Measurements from ENCODE around the gene YTHDF2. TPM values are rescaled to one million over a fixed set of nuclear protein-coding genes. Genes with fewer than 3 reads are reported as not detected.

Gene YTHDF2
- total RNA-seq, 1 experiment from 2014 or later, result 126 TPM

DNA sequence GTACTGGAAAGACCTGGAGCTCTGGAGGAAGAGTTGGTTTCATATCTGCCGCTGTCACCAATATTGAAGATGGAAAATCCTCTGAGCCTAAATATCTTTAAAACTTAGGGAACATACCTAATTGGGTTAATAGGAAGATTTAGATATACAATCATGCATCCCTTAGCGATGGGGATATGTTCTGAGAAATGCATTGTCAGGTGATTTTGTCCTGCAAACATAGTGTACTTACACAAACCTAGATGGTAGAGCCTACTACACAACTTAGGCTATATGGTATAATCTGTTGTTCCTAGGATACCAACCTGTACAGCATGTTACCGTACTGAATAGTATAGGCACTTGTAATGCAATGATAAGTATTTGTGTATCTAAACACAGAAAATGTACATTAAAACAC, 22.5 kb downstream of the YTHDF2 start:
- POLR2A ChIA-PET, result no interaction called here
- H3K27me3 Mint-ChIP-seq (ENCODE audit: low read depth), result no peaks in the 10 kb centered on the region
- no peak overlapping the region for H3K27ac Mint-ChIP-seq

DNA sequence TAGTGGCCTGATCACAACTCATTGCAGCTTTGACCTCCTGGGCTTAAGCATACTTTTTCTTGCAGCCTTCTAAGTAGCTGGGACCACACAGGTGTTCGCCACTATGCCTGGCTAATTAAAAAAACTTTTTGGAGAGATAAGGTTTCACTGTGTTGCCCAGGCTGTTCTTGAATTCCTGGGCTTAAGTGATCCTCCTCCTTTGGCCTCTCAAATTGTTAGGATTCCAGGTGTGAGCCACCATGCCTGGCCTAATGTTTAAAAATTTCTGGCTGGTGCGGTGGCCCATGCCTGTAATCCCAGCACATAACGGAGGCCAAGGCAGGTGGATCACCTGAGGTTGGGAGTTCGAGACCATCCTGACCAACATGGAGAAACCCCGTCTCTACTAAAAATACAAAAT, 24.4 kb downstream of the YTHDF2 start:
- CTCF ChIA-PET, result interaction anchor here (1.1 kb wide), 1 partner anchor 121 kb away, joined by 3 read pairs; no protein-coding TSS in a partner anchor

More for the DNA sequence above, 22.5 kb downstream of the YTHDF2 start:
- Mint-ChIP-seq H3K9me3 (no peaks in the 10 kb centered on the region), H3K4me1 (peaks cover 6% of the 10 kb centered on the region; the same call in 1 of the 2 replicates), H3K36me3 (peaks cover 23% of the 10 kb centered on the region), H3K4me3 (no peak overlapping the region)
- CTCF ChIA-PET, result interaction anchor here (0.8 to 1.1 kb wide), 2 partner anchors 22 to 118 kb away, joined by 3 read pairs; partner anchors contain the start of gene YTHDF2
- DNase-seq (ENCODE audit: low spot score) (no peak), ATAC-seq (no peak)
- TF ChIP-seq NR2C2 (CRISPR knock-in tag; IDR thresholded peaks at IDR 0.05) (no peak), ZNF671 (CRISPR knock-in tag; IDR thresholded peaks at IDR 0.05) (no peak), EMX1 (CRISPR knock-in tag; IDR thresholded peaks at IDR 0.05) (no peak), ELF4 (CRISPR knock-in tag; IDR thresholded peaks at IDR 0.05; ENCODE audit: low read depth) (no peak), TEAD1 (CRISPR knock-in tag; IDR thresholded peaks at IDR 0.05) (no peak), ZNF396 (CRISPR knock-in tag; IDR thresholded peaks at IDR 0.05; ENCODE audit: borderline replicate concordance) (no peak), MXD4 (CRISPR knock-in tag; IDR thresholded peaks at IDR 0.05; ENCODE audit: borderline replicate concordance) (no peak), ZNF416 (CRISPR knock-in tag; IDR thresholded peaks at IDR 0.05) (no peak)
- TF ChIP-seq, protein P1, sequence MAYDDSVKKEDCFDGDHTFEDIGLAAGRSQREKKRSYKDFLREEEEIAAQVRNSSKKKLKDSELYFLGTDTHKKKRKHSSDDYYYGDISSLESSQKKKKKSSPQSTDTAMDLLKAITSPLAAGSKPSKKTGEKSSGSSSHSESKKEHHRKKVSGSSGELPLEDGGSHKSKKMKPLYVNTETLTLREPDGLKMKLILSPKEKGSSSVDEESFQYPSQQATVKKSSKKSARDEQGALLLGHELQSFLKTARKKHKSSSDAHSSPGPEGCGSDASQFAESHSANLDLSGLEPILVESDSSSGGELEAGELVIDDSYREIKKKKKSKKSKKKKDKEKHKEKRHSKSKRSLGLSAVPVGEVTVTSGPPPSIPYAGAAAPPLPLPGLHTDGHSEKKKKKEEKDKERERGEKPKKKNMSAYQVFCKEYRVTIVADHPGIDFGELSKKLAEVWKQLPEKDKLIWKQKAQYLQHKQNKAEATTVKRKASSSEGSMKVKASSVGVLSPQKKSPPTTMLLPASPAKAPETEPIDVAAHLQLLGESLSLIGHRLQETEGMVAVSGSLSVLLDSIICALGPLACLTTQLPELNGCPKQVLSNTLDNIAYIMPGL (CRISPR knock-in tag; IDR thresholded peaks at IDR 0.05), result no peak
- TF ChIP-seq, protein P2, sequence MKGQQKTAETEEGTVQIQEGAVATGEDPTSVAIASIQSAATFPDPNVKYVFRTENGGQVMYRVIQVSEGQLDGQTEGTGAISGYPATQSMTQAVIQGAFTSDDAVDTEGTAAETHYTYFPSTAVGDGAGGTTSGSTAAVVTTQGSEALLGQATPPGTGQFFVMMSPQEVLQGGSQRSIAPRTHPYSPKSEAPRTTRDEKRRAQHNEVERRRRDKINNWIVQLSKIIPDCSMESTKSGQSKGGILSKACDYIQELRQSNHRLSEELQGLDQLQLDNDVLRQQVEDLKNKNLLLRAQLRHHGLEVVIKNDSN (CRISPR knock-in tag; IDR thresholded peaks at IDR 0.05), result no peak
- TF ChIP-seq, protein P3, sequence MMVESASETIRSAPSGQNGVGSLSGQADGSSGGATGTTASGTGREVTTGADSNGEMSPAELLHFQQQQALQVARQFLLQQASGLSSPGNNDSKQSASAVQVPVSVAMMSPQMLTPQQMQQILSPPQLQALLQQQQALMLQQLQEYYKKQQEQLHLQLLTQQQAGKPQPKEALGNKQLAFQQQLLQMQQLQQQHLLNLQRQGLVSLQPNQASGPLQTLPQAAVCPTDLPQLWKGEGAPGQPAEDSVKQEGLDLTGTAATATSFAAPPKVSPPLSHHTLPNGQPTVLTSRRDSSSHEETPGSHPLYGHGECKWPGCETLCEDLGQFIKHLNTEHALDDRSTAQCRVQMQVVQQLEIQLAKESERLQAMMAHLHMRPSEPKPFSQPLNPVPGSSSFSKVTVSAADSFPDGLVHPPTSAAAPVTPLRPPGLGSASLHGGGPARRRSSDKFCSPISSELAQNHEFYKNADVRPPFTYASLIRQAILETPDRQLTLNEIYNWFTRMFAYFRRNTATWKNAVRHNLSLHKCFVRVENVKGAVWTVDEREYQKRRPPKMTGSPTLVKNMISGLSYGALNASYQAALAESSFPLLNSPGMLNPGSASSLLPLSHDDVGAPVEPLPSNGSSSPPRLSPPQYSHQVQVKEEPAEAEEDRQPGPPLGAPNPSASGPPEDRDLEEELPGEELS (CRISPR knock-in tag; IDR thresholded peaks at IDR 0.05), result no peak

DNA sequence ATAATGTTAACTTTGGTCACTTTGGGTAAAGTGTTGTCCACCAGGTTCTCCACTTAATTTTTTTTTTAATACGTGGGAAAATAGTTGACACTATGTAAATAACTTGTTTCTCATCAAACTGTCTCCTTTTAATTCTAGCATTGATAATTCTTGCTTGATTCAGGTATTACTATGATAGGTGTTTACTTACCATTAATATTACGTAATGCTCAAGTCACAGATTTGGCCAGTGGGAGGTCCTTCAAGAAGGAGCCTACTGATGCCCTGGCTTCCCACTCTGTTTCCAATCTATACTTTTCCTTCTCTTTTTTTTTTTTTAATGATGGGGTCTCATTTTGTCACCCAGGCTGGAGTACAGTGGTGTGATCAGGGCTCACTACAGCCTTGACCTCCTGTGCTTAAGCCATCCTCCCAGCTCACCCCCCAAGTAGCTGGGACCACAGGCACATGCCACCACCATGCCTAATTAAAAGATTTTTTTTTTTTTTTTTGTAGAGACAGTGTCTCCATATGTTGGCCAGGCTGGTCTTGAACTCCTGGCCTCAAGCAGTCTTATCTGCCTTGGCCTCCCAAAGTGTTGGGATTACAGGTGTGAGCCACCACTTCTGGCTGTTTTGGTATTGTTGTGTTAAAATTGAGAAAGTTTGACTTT, 29.9 kb downstream of the YTHDF2 start:
- H3K36me3 Mint-ChIP-seq, result peaks cover 37% of the 10 kb centered on the region
- no peak for DNase-seq (ENCODE audit: low spot score)
- CTCF ChIA-PET, result no interaction called here
- no peak for ATAC-seq
- no peak overlapping the region for H3K4me3 Mint-ChIP-seq
- H3K9me3 Mint-ChIP-seq, result no peaks in the 10 kb centered on the region
- POLR2A ChIA-PET, result no interaction called here
- no peak overlapping the region for H3K27ac Mint-ChIP-seq
- TF ChIP-seq, protein P4, sequence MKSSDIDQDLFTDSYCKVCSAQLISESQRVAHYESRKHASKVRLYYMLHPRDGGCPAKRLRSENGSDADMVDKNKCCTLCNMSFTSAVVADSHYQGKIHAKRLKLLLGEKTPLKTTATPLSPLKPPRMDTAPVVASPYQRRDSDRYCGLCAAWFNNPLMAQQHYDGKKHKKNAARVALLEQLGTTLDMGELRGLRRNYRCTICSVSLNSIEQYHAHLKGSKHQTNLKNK (CRISPR knock-in tag; IDR thresholded peaks at IDR 0.05), result no peak
- TF ChIP-seq ZNF219 (CRISPR knock-in tag; IDR thresholded peaks at IDR 0.05; ENCODE audit: borderline replicate concordance) (no peak), MXD4 (CRISPR knock-in tag; IDR thresholded peaks at IDR 0.05; ENCODE audit: borderline replicate concordance) (no peak), CREB1 (CRISPR knock-in tag; IDR thresholded peaks at IDR 0.05) (no peak)
- TF ChIP-seq, protein P5, sequence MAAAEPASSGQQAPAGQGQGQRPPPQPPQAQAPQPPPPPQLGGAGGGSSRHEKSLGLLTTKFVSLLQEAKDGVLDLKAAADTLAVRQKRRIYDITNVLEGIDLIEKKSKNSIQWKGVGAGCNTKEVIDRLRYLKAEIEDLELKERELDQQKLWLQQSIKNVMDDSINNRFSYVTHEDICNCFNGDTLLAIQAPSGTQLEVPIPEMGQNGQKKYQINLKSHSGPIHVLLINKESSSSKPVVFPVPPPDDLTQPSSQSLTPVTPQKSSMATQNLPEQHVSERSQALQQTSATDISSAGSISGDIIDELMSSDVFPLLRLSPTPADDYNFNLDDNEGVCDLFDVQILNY (CRISPR knock-in tag; IDR thresholded peaks at IDR 0.05), result no peak
- H3K4me1 Mint-ChIP-seq, result no peaks in the 10 kb centered on the region
- no peaks in the 10 kb centered on the region for H3K27me3 Mint-ChIP-seq (ENCODE audit: low read depth)

More for the DNA sequence above, 24.4 kb downstream of the YTHDF2 start:
- POLR2A ChIA-PET, result no interaction called here
- Mint-ChIP-seq H3K27me3 (ENCODE audit: low read depth) (no peaks in the 10 kb centered on the region), H3K27ac (no peak overlapping the region), H3K36me3 (peaks cover 38% of the 10 kb centered on the region), H3K4me1 (peaks cover 6% of the 10 kb centered on the region; the same call in 1 of the 2 replicates), H3K9me3 (no peaks in the 10 kb centered on the region), H3K4me3 (no peak overlapping the region)
- ATAC-seq, result no peak
- DNase-seq (ENCODE audit: low spot score), result no peak
- TF ChIP-seq OVOL2 (CRISPR knock-in tag; IDR thresholded peaks at IDR 0.05; ENCODE audit: borderline replicate concordance) (no peak), TEAD1 (CRISPR knock-in tag; IDR thresholded peaks at IDR 0.05) (no peak)

Data from WTC11 (cell line).